NCI-H2029 (cell line): ENCODE measurements around the gene CDC42SE1.
A peak's percentile ranks its signal among the peaks of the same experiment; 100 is the strongest.

Source experiments
- DNase-seq: peaks from one replicate; lab custom pipeline; 2025; lab: John Stamatoyannopoulos, UW

CDC42SE1 gene

GRCh38 chr1:151008244-151009205 is 50.9 kb downstream of the CDC42SE1 start, which contains the start of gene PRUNE1:
TSS of gene PRUNE1 (plus strand) at chr1:151008449. CDS start at chr1:151008633, 184 bp downstream.
- peak; percentile 95 for DNase-seq

GRCh38 chr1:151007853-151008243 is 51.6 kb downstream of the CDC42SE1 start:
- no peak for DNase-seq

GRCh38 chr1:151006327-151007052 is 52.9 kb downstream of the CDC42SE1 start, which contains the start of gene MINDY1:
TSS of gene MINDY1 (minus strand) at chr1:151006902. CDS start at chr1:151002617, 4,285 bp downstream.
- peak; percentile 73 for DNase-seq

- no peak for DNase-seq
Observed at GRCh38 chr1:151005729-151006319, 53.6 kb downstream of the CDC42SE1 start.

GRCh38 chr1:151003180-151003579 is 56.2 kb downstream of the CDC42SE1 start:
- no peak for DNase-seq

- no peak for DNase-seq
Observed at GRCh38 chr1:151002611-151003010, 56.8 kb downstream of the CDC42SE1 start.

- no peak for DNase-seq
Observed at GRCh38 chr1:151002051-151002450, 57.4 kb downstream of the CDC42SE1 start.

- DNase-seq = no peak
Observed at GRCh38 chr1:151001602-151002001, 57.8 kb downstream of the CDC42SE1 start.
